T-helper 2 cell (primary cell): ENCODE measurements around the gene PI16.

Source experiments
- DNase-seq, 5 experiments: peaks; one replicate each; pipeline versions ENCODE4 v3.0.0 to v3.0.0-alpha.2; 2012 to 2022
- total RNA-seq, 2 donors: gene quantifications; one replicate each; lab custom pipeline; 2026; lab: John Stamatoyannopoulos, UW

The PI16 gene
- 24.3 to 31.0 reads per million in 2 donors for total RNA-seq

GRCh38 chr6:36954262-36954931 is at the start of gene PI16:
Gene PI16 (plus strand): TSS chr6:36954738. CDS start chr6:36954761, 23 bp downstream.
- peak in 2 of 5 experiments; percentile 20 to 92 for DNase-seq

GRCh38 chr6:36904851-36905393 is 49.6 kb upstream of the PI16 start:
- no peak for DNase-seq

- no peak for DNase-seq
Measured at GRCh38 chr6:36906539-36907325, 47.8 kb upstream of the PI16 start.

- no peak for DNase-seq
Measured at GRCh38 chr6:36907781-36908180, 46.8 kb upstream of the PI16 start.

GRCh38 chr6:36908747-36909146 is 45.8 kb upstream of the PI16 start:
- no peak for DNase-seq

- DNase-seq, result peak in 3 of 5 experiments; percentile 20 to 70 (median 24)
Measured at GRCh38 chr6:36912030-36912454, 42.5 kb upstream of the PI16 start.

- peak in 4 of 5 experiments; percentile 41 to 98 (median 58) for DNase-seq
Measured at GRCh38 chr6:36912586-36912985, 42.0 kb upstream of the PI16 start.

- no peak for DNase-seq
Measured at GRCh38 chr6:36913082-36913481, 41.5 kb upstream of the PI16 start.

- peak in 1 of 5 experiments; percentile 79 for DNase-seq
Measured at GRCh38 chr6:36914227-36914794, 40.2 kb upstream of the PI16 start.

- DNase-seq, result no peak
Measured at GRCh38 chr6:36915599-36915998, 38.9 kb upstream of the PI16 start.

- DNase-seq, result no peak
Measured at GRCh38 chr6:36916126-36916525, 38.4 kb upstream of the PI16 start.

GRCh38 chr6:36917541-36918193 is 36.9 kb upstream of the PI16 start:
- DNase-seq, result no peak

GRCh38 chr6:36920049-36920448 is 34.5 kb upstream of the PI16 start:
- DNase-seq, result no peak

GRCh38 chr6:36920546-36920945 is 34.0 kb upstream of the PI16 start:
- DNase-seq, result no peak

- DNase-seq, result peak in 1 of 5 experiments; percentile 64
Measured at GRCh38 chr6:36924131-36924530, 30.4 kb upstream of the PI16 start.

GRCh38 chr6:36924778-36925374 is 29.7 kb upstream of the PI16 start:
- no peak for DNase-seq

- peak in 1 of 5 experiments; percentile 68 for DNase-seq
Measured at GRCh38 chr6:36925809-36926208, 28.7 kb upstream of the PI16 start.

- peak in 1 of 5 experiments; percentile 58 for DNase-seq
Measured at GRCh38 chr6:36926708-36927513, 27.6 kb upstream of the PI16 start.

- DNase-seq, result no peak
Measured at GRCh38 chr6:36927691-36928546, 26.6 kb upstream of the PI16 start.

GRCh38 chr6:36928547-36928918 is 26.0 kb upstream of the PI16 start:
- DNase-seq, result no peak
